A673 (cell line): ENCODE results near the gene PAQR5. TPM values are rescaled to one million over a fixed set of nuclear protein-coding genes. Genes with fewer than 3 reads are reported as not detected.
"Not testable (repeated sequence)": the region's sequence is repeated elsewhere in the genome, so short reads cannot be mapped to it uniquely, and the experiment has no call there.

Source experiments
- BruUV-seq: library from RNA; stranded (reverse); fragments of 400-500 nt; replicated peaks from 2 replicates; lab custom pipeline; 2021; lab: Mats Ljungman, UMichigan
- CTCF ChIA-PET: fragments of 300-600 bp; sonication (Branson Sonifier 250); formaldehyde crosslinking; loops from one replicate; lab custom pipeline; 2022; ENCODE audit warnings: antibody characterized with exemption; lab: Charles Lee
- POLR2A ChIA-PET: fragments of 300-600 bp; sonication (Branson Sonifier 250); formaldehyde crosslinking; loops from one replicate; lab custom pipeline; 2022; ENCODE audit warnings: antibody characterized with exemption; ENCODE audit not compliant: low non-redundant PET; lab: Charles Lee
- DNase-seq: peaks from one replicate; pipeline ENCODE4 v3.0.0-alpha.2; 2015; ENCODE audit warnings: low spot score
- H3K27ac ChIP-seq: fragments of 200-600 bp; sonication (generic); 2 replicates; pipeline ENCODE4 v1.5.1; 2016; ENCODE audit warnings: mixed run types, low read depth, mild to moderate bottlenecking, mixed read lengths, antibody characterized with exemption, low read length; ENCODE audit not compliant: poor library complexity, severe bottlenecking
- H3K27me3 ChIP-seq: fragments of 200-600 bp; sonication (generic); replicated peaks from 2 replicates; pipeline ENCODE4 v1.6.1; 2017; ENCODE audit warnings: mixed run types, low read depth, mild to moderate bottlenecking, mixed read lengths, antibody characterized with exemption, low read length; ENCODE audit not compliant: insufficient read depth, poor library complexity
- H3K36me3 ChIP-seq: fragments of 200-600 bp; sonication (generic); 2 replicates; pipeline ENCODE4 v1.6.1; 2016; ENCODE audit warnings: mixed run types, mild to moderate bottlenecking, mixed read lengths, antibody characterized with exemption, low read length; ENCODE audit not compliant: insufficient read depth, poor library complexity, severe bottlenecking
- H3K4me1 ChIP-seq: fragments of 200-600 bp; sonication (generic); 2 replicates; pipeline ENCODE4 v1.6.1; 2017; ENCODE audit warnings: mixed run types, mild to moderate bottlenecking, mixed read lengths, antibody characterized with exemption, low read length; ENCODE audit not compliant: insufficient read depth, poor library complexity, severe bottlenecking
- H3K4me3 ChIP-seq: fragments of 200-600 bp; sonication (generic); 2 replicates; pipeline ENCODE4 v1.5.1; 2016; ENCODE audit warnings: low read depth, mixed run types, mild to moderate bottlenecking, mixed read lengths, low read length; ENCODE audit not compliant: poor library complexity, severe bottlenecking
- H3K9me3 ChIP-seq: fragments of 200-600 bp; sonication (generic); 2 replicates; pipeline ENCODE4 v1.6.1; 2016; ENCODE audit warnings: mixed run types, low read depth, mild to moderate bottlenecking, mixed read lengths, antibody characterized with exemption, low read length; ENCODE audit not compliant: poor library complexity, severe bottlenecking
- CTCF ChIP-seq: fragments of 300-800, 200-600 bp; sonication (generic); conservative IDR thresholded peaks from 2 replicates; pipeline ENCODE4 v1.5.1; 2017; ENCODE audit warnings: low read depth, mild to moderate bottlenecking, antibody characterized with exemption, low read length, moderate library complexity, mixed read lengths
- EZH2 ChIP-seq: fragments of 200-600 bp; sonication (generic); IDR thresholded peaks from 2 replicates; pipeline ENCODE4 v1.6.1; 2017; ENCODE audit warnings: borderline replicate concordance, low read depth, mild to moderate bottlenecking, mixed read lengths, antibody characterized with exemption, low read length; ENCODE audit not compliant: poor library complexity, severe bottlenecking
- intact Hi-C: fragments of 100-400 bp; cut with micrococcal nuclease; formaldehyde crosslinking; loops from one replicate; pipeline ENCODE4 v1.10.0; 2022; ENCODE audit not compliant: unreplicated experiment
- total RNA-seq: library from RNA; stranded (reverse); gene quantifications from 2 replicates; pipeline ENCODE4 v1.2.3, GENCODE V29; 2021

The PAQR5 gene
- total RNA-seq, 1 experiment from 2014 or later, result 19.1 TPM

- BruUV-seq, result no TSS peak
- Histone ChIP-seq H3K27ac (no peak overlapping the region), H3K4me3 (peak overlapping the region; percentile 71), H3K9me3 (no peaks in the 10 kb centered on the region), H3K36me3 (no peaks in the 10 kb centered on the region), H3K27me3 (no peaks in the 10 kb centered on the region), H3K4me1 (peaks cover 22% of the 10 kb centered on the region)
- ChIA-PET CTCF (interaction anchor here (0.6 kb wide), 1 partner anchor 58 kb away, joined by 3 read pairs; no protein-coding TSS in a partner anchor), POLR2A (no interaction called here)
- intact Hi-C loops, result no loop called here
- no peak for DNase-seq
- TF ChIP-seq CTCF (no peak), EZH2 (no peak)
Measured at GRCh38 chr15:69299943-69300588, 1.4 kb downstream of the PAQR5 start.

- H3K9me3 ChIP-seq, CTCF ChIA-PET, H3K36me3 ChIP-seq, POLR2A ChIA-PET, intact Hi-C loops, DNase-seq, H3K4me3 ChIP-seq, H3K27ac ChIP-seq, H3K27me3 ChIP-seq: not testable (repeated sequence)
- peaks cover 22% of the 10 kb centered on the region for H3K4me1 ChIP-seq
- BruUV-seq, result TSS peak; percentile 14
- TF ChIP-seq CTCF, result 0 out of 2 replicates have a peak, but pooled peaks have one; percentile 9
Measured at GRCh38 chr15:69301101-69301500, 2.4 kb downstream of the PAQR5 start.

- H3K36me3 ChIP-seq, CTCF ChIA-PET, POLR2A ChIA-PET, DNase-seq, H3K9me3 ChIP-seq, H3K27me3 ChIP-seq, H3K4me3 ChIP-seq, intact Hi-C loops, H3K27ac ChIP-seq, BruUV-seq: not testable (repeated sequence)
- H3K4me1 ChIP-seq, result peaks cover 22% of the 10 kb centered on the region
Measured at GRCh38 chr15:69302087-69302486, 3.4 kb downstream of the PAQR5 start.

- peaks cover 22% of the 10 kb centered on the region for H3K4me1 ChIP-seq
- peaks cover 3% of the 10 kb centered on the region for H3K36me3 ChIP-seq
- ChIA-PET CTCF (no interaction called here), POLR2A (no interaction called here)
- no peaks in the 10 kb centered on the region for H3K9me3 ChIP-seq
- TF ChIP-seq EZH2 (no peak), CTCF (no peak)
- H3K27ac ChIP-seq, result no peak overlapping the region
- intact Hi-C loops, result no loop called here
- no peak for DNase-seq
- no peak overlapping the region for H3K4me3 ChIP-seq
- BruUV-seq, result no TSS peak
- no peaks in the 10 kb centered on the region for H3K27me3 ChIP-seq
Measured at GRCh38 chr15:69302929-69303328, 4.2 kb downstream of the PAQR5 start.
